GM19452 (cell line): ENCODE data around the gene LIPF.
"Not testable (repeated sequence)": the region's sequence is repeated elsewhere in the genome, so short reads cannot be mapped to it uniquely, and the experiment has no call there.

Experiments
- ATAC-seq: cut with Tn5 transposase; IDR thresholded peaks from one replicate; pipeline ENCODE4 v1.9.1; 2021; ENCODE audit not compliant: unreplicated experiment

LIPF gene, protein sequence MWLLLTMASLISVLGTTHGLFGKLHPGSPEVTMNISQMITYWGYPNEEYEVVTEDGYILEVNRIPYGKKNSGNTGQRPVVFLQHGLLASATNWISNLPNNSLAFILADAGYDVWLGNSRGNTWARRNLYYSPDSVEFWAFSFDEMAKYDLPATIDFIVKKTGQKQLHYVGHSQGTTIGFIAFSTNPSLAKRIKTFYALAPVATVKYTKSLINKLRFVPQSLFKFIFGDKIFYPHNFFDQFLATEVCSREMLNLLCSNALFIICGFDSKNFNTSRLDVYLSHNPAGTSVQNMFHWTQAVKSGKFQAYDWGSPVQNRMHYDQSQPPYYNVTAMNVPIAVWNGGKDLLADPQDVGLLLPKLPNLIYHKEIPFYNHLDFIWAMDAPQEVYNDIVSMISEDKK

DNA sequence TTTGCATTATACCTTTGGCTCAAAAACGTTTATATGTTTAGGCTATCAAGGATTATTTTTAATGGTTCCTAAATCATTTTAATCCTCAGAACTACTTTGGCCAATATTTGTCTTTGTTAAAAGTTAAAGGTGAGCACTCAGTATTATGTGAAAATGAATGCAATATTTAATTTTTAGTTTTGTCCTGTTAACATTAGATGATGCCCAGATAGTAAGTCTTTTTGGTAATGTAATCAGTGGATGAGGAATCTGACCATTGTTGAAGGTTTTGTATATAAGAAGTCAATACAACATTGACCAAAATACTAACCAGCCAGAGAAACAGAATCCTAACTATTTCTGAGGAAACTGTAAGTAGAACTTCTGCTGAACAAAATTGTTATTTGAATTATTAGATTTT lies at the start of gene LIPF:
Gene LIPF, plus strand, starts transcription at position 301 of the 400 bp plus-strand sequence. CDS start 2,856 bp downstream, outside the sequence.
- no peak for ATAC-seq

DNA sequence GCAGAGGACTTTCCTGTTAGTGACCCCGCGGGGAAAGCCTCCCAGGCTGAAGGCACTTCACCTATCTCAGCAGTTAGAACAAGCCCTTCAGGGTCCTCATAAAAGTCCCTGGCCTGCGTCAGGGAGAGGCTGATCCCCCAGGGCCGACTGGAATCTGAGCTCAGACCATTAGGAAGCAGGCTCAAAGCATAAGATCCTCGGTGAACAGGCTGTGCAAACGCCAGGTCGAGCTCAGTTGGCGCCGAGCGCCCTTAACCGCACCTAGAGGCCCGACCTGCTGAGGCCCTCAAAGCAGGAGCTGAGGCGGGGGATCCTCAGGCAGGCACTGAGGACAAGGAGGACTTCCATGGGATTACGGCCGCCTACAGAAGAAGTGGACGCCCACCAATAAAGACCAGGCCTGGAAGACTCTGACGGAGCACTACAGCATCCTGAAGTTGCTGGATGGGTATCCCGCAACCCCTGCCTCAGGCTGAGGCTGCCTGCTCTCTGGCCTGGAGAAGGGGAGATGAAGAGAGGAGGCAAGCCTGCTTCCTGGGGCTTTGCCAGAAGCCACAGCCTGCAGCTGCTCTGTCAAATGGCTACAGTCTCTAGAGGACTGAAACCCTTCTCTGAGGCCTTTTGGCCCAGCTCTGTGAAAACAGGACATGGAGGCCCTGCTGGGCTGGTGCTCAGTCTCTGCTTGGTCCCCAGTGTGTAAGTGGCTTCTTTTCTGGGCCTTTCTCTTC lies 47.8 kb upstream of the LIPF start:
- ATAC-seq = no peak

DNA sequence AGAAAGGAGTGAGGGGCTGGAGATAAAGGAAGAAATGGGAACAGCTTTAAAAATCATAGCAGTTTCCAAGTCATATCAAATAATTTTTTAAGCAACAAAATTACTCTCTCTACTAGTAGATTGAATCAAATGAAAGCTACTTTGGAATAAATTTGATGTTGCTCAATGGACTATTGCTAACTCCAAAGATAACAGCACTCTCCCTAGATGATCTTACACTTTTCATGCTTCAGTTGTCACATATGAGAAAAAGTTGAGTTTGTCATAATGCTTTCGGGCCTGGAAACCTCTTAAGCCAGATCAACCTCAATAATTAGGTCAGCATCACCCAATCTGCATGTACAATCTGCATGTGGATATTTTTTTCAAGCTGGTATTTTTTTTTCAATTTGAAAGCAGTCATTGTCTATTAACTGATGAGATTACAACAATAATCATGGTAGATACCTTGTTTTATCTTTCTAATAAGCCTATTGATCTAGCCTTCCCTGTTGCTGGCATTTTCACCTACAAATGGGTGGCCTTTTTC lies 46.4 kb upstream of the LIPF start:
- ATAC-seq = no peak

DNA sequence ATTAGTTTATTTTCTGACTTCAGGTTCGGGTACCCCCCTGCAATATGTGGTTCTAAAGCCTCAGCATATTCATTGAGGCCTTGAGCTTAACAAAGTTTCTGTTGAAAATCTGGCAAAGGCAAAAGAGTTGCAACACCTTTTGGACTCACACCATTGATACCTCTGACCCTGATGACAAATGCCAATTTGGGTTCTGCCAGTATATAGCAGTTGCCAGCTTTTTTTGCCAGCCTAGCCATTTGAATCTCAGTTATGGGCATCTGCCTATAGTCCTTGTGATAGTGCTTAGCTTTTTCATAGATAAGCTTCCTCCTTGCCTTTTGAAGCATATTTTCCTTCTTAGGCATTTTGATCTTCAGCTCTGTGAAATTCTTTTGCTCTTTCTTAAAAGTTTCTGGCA lies 45.7 kb upstream of the LIPF start:
- no peak for ATAC-seq

DNA sequence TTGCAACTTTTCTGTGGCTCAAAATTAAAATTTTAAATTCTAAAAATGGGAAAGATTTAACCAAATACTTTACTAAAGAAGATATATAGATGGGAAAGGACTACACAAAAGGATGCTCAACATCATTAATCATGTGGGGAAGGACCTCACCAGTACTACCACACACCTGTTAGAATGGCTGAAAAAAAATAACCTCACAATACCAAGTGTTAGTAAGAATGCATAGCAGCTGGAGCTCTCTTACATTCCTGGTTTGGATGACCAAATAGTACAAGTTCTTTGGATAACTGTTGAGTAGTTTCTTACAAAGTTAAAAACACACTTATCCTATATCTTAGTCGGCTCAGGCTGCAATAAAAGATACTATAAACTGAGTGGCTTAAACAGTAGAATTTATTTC lies 43.8 kb upstream of the LIPF start:
- no peak for ATAC-seq

DNA sequence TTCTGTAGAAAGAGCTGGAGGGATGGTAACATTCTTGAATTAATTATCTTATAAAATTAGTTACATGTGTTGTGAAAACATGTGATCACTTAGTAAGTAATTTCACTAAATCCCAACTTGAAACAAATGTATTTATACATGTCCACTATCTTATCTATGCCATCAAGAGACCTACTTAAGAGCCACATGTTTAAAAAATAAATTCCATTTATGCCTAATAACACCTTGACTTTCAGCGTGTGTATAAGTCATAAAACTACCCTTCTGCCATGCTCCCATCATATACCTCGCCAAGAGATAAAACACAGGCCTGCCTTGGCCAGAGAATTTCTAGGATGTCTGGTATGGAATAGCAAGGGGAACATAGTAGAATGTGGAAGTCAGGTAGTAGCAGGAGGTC lies 40.4 kb upstream of the LIPF start:
- ATAC-seq = no peak

DNA sequence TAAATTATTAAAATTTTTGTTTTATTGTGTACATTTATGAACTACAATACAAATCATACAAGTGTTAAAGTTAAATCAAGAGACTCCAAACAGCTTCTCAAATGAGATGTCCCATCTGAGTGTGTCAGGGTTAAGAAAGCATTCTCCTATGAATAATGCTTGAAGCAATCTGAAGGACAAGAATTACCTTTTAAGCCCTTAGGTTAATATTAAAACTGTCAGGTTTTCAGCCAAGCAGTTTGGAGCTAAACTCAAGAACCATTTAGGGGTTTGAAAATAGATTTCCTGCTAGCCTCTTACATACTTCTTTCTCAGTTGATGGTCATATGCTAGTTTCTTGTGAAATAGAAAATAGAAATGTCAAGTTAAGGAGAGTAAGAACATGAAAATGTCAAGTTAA lies 39.4 kb upstream of the LIPF start:
- no peak for ATAC-seq

DNA sequence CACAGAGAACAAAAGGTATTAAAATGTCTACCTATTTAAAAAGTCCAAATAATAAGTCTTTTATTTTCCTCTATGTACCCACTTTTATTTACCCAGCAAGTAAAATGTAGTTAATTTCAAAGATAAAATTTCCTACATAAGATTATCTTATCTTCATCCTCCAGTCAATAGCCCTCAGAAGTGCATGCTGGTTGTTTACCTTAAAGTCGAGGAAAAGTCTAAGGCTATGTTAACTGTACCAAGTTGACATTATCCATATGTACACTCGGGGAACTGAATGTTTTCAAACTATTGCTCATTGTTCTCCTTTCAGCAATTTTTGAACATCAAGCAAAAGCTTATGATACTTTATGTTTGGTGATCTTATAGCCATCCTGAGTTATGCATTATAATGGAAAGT lies 24.1 kb upstream of the LIPF start:
- ATAC-seq = no peak

DNA sequence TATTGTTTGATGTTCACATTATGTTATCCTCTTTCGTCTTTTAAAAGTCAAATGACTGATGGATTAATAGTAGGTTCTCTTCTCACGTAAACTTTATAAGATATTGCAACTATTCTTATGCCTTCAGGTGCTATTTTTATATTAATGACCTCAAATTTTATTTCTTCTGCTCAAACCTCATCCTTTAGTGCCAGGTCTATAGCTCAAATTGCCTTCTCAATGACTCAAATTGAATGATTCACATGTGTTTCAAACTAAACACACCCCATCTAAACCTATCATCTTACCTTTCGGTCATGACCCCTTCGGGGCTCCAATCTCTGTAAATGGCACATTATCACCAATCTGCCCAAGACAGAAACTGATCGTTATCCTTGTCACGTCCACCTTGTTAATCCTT lies 22.0 kb upstream of the LIPF start:
- ATAC-seq = no peak

DNA sequence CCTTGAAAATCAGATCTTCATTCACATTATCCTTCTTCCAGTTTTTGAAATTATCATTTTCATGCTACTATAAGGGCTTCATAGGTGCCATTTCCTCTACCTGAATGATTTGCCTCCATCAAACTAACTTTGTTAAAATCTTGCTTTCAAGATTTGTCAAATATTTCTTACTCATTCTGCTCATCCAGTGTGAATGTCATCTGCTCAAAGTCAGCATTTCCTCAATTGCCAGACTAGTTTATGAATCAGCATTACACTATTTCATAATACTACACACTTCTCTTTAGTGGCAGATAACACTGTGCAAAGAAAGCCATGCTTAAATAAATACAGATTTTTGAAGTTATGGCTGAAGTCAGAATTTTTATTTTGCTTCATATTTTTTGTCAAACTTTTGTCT lies 21.3 kb upstream of the LIPF start:
- ATAC-seq = no peak

DNA sequence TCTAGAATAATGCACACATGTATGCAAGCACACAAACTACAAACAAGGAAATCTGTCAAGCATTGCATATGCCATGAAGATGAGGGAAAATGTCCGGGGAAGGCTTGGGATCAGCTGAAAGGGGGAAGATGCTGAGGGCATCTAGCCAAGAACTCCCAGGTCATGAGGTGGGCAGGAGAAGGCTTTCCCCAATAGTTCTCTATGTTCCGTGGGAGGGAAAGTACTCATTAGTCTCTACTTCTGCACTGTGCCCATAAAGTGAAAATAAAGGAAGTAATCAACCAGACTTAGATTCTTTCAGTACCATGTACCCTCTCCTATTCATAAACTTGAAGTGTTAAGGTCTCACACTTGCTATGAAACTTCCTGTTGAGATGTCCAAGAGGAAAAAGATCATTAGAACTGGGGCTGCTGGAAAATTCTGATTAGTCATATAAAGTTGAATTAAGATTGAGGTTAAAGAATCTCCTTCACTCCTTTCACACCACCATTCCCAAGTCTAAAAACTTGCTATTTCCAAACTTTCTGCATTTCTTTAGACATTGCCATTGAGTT lies 17.1 kb upstream of the LIPF start:
- no peak for ATAC-seq

DNA sequence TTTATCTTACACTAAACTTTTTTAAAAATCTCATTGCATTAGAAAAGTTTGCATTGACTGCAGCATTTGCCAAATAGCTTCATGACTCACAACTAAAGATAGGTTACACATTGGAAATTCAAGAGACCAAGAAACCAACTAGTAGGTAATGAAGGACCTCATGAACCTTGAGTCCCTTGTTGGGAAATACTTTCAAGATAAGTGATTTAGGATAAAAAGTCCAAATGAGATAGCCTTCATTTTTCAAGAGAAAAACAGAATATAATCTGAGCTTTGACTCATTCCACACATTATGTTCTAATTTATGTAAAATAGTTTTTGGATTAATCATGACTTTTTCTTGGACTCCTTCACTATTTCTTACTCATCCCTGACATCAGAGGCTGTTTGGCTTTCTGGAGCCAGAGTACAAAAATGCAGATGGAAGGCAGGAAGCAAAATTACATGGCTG lies 13.1 kb upstream of the LIPF start:
- no peak for ATAC-seq

DNA sequence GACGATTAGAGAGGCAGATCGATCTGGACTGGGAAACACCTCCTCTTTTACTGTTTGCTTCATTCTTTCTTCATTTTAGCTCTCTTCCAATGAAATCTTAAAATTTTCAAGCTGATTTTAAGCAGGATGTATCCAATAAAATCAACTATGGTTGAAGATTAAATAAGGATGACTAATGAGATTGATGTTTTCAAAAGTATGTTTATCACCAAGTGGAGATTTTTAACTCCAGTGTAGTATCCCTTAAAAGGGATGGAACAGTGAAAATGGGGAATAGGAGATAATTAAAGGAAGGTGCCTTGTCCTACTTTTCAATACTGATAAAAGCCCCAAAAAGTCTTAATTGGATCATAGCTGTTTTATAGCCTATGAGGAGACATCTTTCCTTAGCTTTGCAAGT lies 11.6 kb upstream of the LIPF start:
- no peak for ATAC-seq

DNA sequence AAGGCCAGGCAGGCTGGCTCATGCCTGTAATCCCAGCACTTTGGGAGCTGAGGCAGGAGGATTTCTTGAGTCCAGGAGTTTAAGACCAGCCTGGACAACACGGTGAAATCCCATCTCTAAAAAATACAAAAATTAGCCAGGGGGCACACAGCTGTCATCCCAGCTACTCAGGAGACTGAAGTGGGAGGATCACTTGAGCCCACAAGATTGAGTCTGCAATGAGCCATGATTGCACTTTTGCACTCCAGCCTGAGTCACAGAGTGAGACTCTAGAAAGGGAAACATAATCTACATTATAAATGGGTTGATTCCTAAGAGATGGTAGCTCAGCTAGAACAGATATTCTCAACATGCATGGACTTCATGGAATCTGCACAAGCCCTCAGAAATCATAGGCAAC lies 6.3 kb upstream of the LIPF start:
- ATAC-seq = no peak

DNA sequence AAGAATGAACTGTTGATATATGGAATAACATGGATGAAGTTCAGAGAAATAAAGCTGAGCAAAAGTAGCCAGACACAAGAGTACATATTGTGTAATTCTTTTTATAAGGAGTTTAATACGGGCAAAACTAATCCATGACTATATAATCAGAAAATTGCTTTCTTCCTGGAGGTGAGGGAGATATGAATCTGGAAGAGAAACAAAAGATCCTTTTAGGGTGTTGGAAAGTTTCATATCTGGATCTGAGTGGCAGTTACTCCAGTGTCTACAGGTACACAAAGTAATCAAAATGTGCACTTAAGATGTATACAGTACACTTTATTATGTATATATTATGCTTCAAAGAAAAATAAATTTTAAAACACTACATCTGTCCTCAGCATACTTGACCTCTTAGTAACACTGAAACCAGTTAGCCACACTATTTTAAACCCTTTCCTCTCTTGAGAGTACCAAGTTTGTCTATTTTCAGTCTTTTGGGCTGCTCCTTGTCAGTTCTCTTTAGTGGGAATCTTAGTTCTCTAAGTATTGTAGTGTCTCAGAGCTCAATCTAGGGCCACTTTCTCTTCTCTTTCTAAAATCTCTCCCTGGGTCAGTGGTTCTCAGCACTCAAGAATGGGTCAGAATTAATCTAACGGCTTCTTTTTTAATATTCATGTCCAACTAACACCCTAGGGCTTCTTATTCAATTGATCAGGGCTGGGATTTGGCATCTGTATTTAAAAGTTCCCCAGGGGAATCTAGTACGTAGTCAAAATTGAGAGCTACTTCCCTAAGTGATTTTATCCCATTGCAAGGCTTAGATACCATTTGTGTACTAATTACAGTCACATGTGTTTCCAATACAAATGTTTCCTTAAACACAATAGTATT lies 4.3 kb upstream of the LIPF start:
- ATAC-seq = no peak

DNA sequence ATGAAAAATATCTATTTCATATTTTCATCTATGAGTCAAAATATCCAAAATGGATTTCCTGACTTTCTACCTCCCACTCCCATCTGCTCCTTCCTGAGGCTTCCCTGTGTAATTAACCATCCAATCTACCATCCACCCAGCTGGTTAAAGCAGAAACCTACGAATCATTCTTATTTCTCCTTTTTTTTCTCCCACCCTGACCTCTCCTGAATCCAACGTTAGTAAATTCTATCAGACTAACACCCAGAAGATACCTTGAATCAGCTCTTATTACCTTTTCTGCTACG lies 3.7 kb upstream of the LIPF start:
- ATAC-seq = no peak

DNA sequence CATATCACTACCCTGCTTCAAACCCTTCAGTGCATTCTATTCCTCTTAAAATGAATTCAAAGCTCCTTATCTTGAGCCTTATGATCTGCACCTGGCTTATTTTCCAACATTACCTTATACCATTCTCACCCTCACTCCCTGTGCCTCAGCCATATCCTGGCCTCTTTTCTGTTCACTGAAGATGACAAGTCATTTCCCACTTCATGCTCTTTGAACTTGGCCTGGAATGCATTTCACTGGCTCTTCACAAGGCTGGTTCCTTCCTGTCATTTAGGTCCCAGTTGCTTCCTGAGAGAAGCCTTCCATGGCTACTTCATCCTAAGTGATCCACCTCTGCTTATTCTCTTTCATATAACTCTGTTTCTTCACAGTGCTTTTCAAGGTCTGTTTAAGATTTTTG lies 3.2 kb upstream of the LIPF start:
- no peak for ATAC-seq

DNA sequence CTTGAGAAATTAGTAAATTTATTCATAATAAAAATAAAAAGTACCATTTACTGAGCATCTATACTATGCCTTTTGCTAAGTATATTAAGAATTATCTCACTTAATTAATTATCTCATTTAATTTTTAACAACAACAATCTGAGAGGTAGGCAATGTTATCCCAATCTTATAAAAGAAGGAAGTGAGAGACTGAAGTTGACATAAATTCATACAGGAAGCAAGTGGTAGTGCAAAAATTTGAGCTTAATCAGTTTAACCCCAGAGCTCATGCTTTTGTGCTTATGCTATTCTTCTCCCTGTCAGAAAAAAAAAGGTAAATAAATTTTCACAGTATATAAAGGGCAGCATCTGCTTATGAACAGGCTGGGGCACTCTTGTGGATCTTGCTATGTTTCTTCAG lies 2.7 kb upstream of the LIPF start:
- ATAC-seq = no peak

DNA sequence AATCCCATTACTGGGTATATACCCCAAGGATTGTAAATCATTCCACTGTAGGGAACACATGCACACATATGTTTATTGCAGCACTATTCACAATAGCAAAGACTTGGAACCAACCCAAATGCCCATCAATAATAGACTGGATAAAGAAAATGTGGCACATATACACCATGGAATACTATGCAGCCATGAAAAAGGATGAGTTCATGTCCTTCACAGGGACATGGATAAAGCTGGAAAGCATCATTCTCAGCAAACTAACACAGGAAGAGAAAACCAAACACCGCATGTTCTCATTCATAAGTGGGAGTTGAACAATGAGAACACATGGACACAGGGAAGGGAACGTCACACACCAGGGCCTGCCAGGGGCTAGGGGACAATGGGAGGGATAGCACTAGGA lies 1.1 kb upstream of the LIPF start:
- ATAC-seq = not testable (repeated sequence)

DNA sequence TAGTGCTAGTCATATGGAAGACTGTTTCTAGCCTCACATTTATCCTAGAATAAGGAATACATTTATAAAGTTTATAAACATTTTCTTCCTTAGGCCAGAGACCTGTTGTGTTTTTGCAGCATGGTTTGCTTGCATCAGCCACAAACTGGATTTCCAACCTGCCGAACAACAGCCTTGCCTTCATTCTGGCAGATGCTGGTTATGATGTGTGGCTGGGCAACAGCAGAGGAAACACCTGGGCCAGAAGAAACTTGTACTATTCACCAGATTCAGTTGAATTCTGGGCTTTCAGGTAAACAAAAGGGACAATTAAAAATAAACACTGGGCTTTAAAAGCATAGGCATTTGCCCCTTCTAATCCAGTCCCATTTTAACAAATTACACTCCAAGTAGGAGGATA lies 4.2 kb downstream of the LIPF start:
- ATAC-seq = no peak

DNA sequence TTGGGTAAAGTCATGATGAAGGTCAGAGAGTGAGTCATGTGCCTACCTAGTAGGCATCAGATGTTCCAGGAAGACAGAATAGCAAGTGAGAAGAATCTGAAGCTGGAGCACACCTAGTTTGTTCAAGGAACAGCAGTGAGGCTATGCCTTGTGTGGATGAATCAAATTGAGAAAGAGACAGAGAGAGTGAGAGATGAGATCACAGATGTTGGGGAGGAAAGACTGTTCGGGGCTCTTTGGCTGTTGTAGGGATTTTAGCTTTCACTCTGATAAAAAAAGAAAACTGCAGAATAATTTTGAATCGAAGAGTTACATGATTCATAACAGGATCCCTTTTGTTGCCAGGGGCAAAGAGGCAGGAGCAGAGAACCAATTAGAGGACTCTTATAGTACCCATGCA lies 6.3 kb downstream of the LIPF start:
- ATAC-seq = no peak
